HG03064 (cell line): ENCODE measurements around the gene PPM1N.

Source experiments
- ATAC-seq: cut with Tn5 transposase; IDR thresholded peaks from one replicate; pipeline ENCODE4 v1.9.1; 2021; ENCODE audit warnings: low read depth; ENCODE audit not compliant: unreplicated experiment

Gene PPM1N, protein sequence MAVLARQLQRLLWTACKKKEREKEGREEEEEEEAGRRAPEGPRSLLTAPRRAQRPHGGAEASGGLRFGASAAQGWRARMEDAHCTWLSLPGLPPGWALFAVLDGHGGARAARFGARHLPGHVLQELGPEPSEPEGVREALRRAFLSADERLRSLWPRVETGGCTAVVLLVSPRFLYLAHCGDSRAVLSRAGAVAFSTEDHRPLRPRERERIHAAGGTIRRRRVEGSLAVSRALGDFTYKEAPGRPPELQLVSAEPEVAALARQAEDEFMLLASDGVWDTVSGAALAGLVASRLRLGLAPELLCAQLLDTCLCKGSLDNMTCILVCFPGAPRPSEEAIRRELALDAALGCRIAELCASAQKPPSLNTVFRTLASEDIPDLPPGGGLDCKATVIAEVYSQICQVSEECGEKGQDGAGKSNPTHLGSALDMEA

DNA sequence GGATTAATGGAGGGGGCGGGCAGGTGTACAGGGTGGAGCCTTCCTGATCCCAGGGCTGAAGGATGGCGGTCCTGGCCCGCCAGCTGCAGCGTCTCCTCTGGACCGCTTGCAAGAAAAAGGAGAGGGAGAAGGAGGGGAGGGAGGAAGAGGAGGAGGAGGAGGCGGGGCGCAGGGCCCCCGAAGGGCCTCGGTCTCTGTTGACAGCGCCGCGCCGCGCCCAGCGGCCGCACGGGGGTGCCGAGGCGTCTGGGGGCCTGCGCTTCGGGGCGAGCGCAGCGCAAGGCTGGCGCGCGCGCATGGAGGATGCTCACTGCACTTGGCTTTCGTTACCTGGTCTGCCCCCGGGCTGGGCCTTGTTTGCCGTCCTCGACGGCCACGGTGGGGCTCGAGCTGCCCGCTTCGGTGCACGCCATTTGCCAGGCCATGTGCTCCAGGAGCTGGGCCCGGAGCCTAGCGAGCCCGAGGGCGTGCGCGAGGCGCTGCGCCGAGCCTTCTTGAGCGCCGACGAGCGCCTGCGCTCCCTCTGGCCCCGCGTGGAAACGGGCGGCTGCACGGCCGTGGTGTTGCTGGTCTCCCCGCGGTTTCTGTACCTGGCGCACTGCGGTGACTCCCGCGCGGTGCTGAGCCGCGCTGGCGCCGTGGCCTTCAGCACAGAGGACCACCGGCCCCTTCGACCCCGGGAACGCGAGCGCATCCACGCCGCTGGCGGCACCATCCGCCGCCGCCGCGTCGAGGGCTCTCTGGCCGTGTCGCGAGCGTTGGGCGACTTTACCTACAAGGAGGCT, at the start of gene PPM1N:
Gene PPM1N, plus strand, starts transcription at position 33 of the 785 bp plus-strand sequence. Its CDS starts 30 bp downstream, at position 63.
- no peak for ATAC-seq

DNA sequence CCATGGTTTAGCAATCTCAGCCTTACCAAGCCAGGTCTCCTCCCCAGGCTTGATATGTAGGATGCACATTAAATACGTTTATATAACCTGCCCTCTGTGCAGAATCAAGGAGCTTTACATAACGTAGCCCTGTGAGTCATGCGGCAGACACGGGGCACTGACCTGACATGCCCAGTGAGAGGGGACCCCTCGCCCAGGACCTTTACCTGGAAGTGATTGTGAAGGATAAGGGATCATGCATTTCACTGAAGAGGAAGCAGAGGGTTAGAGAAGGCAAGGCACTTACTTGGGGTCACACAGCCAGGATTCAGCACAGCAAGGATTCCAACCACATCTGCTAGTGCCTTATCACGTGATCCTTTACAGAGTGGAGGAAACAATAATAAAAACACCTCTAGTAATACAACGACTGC, 49.4 kb upstream of the PPM1N start:
- ATAC-seq = no peak

DNA sequence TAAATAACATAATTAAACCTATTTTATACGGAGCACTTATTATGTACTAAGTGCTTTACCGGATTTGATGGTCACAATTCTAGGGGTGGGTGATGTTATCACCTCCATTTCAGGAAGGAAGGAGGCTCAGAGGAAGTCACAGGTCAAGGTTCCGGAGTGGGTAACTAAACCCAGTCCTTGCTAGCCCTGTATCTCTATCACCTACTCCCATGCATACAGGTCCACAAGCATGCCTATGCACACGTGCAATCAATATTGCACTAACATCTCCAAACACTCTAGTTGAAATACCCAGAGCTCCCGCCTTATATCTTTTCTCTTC, 48.3 kb upstream of the PPM1N start:
- ATAC-seq = no peak

DNA sequence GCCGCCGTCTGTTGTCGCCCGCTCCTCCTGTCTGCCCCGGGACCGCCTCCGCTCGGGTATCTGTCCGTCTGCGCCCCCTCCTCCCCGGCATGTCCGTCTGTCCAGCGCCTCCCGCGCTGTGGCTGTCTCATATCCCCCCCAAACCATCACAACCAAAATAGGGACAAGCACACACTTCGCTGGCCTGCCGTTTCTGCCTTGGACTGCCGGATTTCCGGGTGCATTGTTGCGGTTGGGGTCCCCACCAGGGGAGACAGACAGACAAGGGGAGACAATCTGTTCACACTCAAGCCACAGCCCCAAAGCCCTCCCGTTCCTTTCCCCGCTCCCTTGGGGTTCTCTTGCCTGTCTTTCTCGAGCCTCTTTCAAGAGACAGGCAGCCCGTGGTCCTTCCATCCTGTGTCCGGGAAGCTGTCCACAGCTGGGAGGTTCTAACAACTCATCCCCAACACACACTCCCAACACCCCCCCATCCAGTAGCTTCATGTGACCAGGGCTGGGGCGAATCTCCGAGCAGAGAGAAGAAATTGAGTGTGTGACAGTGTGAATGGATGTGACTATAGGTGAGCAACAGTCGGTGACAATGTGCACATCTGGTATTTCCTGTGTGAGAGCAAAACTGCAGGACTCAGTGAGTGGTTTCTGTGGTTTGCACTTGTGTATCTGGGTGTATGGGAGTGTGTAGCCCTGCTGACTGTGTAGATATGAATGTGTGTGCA, 47.0 kb upstream of the PPM1N start:
- peak; percentile 9 for ATAC-seq

- ATAC-seq = no peak
These were observed 46.3 kb upstream of the PPM1N start for GRCh38 chr19:45451850-45452387.

- no peak for ATAC-seq
These were observed 42.3 kb upstream of the PPM1N start for GRCh38 chr19:45455707-45456499.

DNA sequence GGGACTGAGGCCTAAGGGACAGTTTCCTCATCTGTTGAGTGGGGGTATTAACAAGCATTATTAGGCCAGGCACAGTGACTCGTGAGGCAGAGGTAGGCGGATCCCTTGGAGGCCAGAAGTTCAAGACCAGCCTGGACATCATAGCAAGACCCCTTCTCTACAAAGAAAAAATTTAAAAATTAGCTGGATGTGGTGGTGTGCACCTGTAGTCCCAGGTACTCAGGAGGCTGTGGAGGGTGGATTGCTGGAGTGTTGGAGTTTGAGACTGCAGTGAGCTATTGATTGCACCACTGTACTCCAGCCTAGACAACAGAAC, 41.8 kb upstream of the PPM1N start:
- ATAC-seq = no peak

- no peak for ATAC-seq
These were observed 40.5 kb upstream of the PPM1N start for GRCh38 chr19:45457776-45458175.

- no peak for ATAC-seq
These were observed 37.4 kb upstream of the PPM1N start for GRCh38 chr19:45460807-45461347.

GRCh38 chr19:45462174-45462573, 36.1 kb upstream of the PPM1N start:
- no peak for ATAC-seq

DNA sequence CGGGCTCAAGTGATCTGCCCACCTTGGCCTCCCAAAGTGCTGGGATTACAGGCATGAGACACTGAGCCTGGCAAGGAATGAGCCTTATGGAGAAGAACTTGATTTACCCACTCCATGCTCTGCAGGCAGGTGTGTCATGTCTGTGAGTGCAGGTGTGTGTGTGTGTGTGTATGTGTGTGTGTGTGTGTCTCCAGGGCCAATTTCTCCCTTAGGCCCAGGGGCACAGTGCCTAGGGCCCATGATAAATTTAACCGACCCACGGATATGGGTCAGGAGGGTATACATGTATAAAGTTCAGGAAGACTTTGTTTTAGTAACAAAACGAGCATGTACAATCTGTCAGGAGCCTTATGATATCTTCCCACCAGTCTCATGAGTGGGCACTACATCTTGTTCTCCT, 35.0 kb upstream of the PPM1N start:
- no peak for ATAC-seq

GRCh38 chr19:45464274-45464673, 34.0 kb upstream of the PPM1N start:
- ATAC-seq = no peak

DNA sequence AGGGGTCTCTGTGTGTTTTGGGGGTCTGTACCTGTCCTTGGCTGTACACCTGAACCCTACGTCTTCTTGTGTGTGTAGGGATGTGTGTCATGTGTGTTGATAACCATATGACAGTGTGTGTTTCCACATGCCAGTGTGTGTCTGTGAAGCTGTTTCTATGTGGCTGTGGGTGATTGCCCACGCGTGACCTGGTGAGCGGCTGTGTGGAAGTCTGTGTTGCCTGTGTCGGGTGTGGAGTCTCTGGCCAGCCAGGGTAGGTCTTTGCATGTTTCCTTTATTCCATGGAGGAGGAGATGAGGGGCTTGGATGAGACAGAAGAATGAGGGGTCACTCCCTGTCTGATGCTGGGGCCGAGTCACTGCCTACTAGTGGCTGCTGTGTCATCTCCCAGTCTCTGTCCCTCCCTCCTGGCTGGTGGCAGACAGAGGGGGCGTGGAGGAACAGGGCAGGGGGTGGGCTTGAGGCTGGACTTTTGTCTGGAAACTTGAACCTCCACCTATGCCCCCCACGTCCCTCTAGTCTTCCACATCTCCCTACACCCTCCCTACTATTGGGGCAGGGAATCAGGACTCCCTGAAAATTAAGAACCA, 33.3 kb upstream of the PPM1N start:
- ATAC-seq = no peak

- ATAC-seq = no peak
These were observed 31.2 kb upstream of the PPM1N start for GRCh38 chr19:45467115-45467455.

DNA sequence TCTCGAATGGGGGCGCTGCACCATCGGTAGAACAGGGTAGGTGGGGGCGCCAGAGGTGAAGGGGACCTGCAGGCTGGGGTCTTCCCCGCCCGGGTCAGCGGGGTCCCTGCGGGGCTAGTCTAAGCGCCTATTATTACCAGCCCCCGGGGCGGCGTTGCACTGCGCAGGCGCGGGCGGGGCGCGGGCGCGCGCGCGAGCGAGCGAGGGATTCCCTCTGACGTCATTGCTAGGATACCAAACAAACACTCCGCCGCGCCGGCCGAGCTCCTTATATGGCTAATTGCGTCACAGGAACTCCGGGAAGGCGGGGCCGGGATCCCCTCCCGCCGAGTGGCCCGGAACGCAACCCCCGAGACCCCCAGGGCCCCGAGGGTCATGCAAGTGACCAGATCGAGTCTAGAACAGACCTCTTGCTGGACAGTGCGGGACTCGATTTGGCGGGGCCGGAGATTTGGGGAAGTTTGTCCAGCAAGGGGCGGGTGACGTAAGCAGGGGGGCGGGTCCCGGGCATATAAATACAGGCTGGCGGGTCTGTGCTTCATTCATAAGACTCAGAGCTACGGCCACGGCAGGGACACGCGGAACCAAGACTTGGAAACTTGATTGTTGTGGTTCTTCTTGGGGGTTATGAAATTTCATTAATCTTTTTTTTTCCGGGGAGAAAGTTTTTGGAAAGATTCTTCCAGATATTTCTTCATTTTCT, 30.6 kb upstream of the PPM1N start, which contains the start of gene FOSB:
Gene FOSB, plus strand, starts transcription at position 541 of the 703 bp plus-strand sequence. CDS start 591 bp downstream, outside the sequence.
- no peak for ATAC-seq

DNA sequence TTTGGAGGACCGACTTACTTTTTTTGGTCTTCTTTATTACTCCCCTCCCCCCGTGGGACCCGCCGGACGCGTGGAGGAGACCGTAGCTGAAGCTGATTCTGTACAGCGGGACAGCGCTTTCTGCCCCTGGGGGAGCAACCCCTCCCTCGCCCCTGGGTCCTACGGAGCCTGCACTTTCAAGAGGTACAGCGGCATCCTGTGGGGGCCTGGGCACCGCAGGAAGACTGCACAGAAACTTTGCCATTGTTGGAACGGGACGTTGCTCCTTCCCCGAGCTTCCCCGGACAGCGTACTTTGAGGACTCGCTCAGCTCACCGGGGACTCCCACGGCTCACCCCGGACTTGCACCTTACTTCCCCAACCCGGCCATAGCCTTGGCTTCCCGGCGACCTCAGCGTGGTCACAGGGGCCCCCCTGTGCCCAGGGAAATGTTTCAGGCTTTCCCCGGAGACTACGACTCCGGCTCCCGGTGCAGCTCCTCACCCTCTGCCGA, 30.0 kb upstream of the PPM1N start:
- ATAC-seq = no peak

- peak; percentile 16 for ATAC-seq
These were observed 29.5 kb upstream of the PPM1N start for GRCh38 chr19:45468803-45469131.

- peak; percentile 37 for ATAC-seq
These were observed 28.9 kb upstream of the PPM1N start for GRCh38 chr19:45469132-45469944.
